Astrocyte (in vitro differentiated cells and primary cell): ENCODE measurements around the gene SLC45A2.

Source experiments
- EZH2 ChIP-seq: IDR thresholded peaks from 2 replicates; pipeline ENCODE4 v1.6.1; 2012; ENCODE audit warnings: mild to moderate bottlenecking, low read length, inconsistent platforms; ENCODE audit not compliant: insufficient read depth
- TF ChIP-seq, protein P1 (sequence below): IDR thresholded peaks from 2 replicates; pipeline ENCODE4 v1.5.1; 2011; ENCODE audit warnings: low read depth, mild to moderate bottlenecking, inconsistent platforms, low read length, moderate library complexity; ENCODE audit not compliant: insufficient read depth

DNA sequence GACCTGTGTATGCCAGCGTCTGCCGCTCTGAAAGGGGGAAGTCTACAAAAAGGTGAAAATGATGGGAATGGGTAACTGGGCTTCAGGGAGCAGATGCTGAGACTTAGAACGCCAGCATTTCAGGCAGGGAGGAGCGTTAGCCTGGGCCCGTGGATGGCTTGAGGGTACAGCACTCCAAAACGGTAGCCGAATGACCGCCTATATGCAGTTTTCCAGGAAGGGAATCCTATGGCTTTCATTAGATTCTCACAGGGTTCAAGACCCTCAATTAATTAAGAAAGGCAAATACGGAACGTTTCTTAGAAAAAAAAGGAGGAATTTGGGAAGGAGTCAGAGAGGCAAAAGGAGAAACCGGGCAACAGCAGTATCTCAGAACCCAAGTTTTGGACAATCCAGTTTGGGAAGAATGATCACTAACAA is 22.7 kb upstream of the SLC45A2 start:
- TF ChIP-seq, protein P1, sequence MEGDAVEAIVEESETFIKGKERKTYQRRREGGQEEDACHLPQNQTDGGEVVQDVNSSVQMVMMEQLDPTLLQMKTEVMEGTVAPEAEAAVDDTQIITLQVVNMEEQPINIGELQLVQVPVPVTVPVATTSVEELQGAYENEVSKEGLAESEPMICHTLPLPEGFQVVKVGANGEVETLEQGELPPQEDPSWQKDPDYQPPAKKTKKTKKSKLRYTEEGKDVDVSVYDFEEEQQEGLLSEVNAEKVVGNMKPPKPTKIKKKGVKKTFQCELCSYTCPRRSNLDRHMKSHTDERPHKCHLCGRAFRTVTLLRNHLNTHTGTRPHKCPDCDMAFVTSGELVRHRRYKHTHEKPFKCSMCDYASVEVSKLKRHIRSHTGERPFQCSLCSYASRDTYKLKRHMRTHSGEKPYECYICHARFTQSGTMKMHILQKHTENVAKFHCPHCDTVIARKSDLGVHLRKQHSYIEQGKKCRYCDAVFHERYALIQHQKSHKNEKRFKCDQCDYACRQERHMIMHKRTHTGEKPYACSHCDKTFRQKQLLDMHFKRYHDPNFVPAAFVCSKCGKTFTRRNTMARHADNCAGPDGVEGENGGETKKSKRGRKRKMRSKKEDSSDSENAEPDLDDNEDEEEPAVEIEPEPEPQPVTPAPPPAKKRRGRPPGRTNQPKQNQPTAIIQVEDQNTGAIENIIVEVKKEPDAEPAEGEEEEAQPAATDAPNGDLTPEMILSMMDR = no peak
- TF ChIP-seq EZH2 = no peak
